Activated CD4-positive, alpha-beta memory T cell treated with anti-CD3 and anti-CD28 coated beads for 36 hours (primary cell): Measurements from ENCODE around the gene C2orf81. TPM values are rescaled to one million over a fixed set of nuclear protein-coding genes. Genes with fewer than 3 reads are reported as not detected.

ENCODE experiments used
- CTCF ChIA-PET: fragments of 350-600 bp; sonication (Branson Sonifier 250); formaldehyde crosslinking; loops from one replicate; lab custom pipeline; 2021; ENCODE audit warnings: antibody characterized with exemption, inconsistent platforms; lab: Charles Lee
- POLR2A ChIA-PET: fragments of 350-600 bp; sonication (Branson Sonifier 250); formaldehyde crosslinking; loops from one replicate; lab custom pipeline; 2021; ENCODE audit warnings: antibody characterized with exemption; lab: Charles Lee
- DNase-seq: peaks from one replicate; pipeline ENCODE4 v3.0.0-alpha.2; 2020
- H3K27ac Mint-ChIP-seq: one replicate; pipeline ENCODE4 v1.8.0; 2021; ENCODE audit warnings: mixed read lengths
- H3K27me3 Mint-ChIP-seq: one replicate; pipeline ENCODE4 v1.8.0; 2021; ENCODE audit warnings: mixed read lengths
- H3K36me3 Mint-ChIP-seq: one replicate; pipeline ENCODE4 v1.8.0; 2021; ENCODE audit warnings: mixed read lengths
- H3K4me1 Mint-ChIP-seq: one replicate; pipeline ENCODE4 v1.8.0; 2021; ENCODE audit warnings: low read depth, mixed read lengths
- H3K4me3 Mint-ChIP-seq: one replicate; pipeline ENCODE4 v1.8.0; 2021; ENCODE audit warnings: mild to moderate bottlenecking, mixed read lengths
- H3K9me3 Mint-ChIP-seq: one replicate; pipeline ENCODE4 v1.8.0; 2021; ENCODE audit warnings: mixed read lengths
- intact Hi-C: fragments of 100-400 bp; cut with micrococcal nuclease; formaldehyde crosslinking; loops from one replicate; pipeline ENCODE4 v1.15.1; 2023
- total RNA-seq, 2 experiments: library from RNA; stranded (reverse); gene quantifications; one replicate each; pipeline ENCODE4 v1.2.3, GENCODE V29; 2021

The C2orf81 gene
- total RNA-seq, 2 experiments from 2014 or later = 2.4 to 2.8 TPM

DNA sequence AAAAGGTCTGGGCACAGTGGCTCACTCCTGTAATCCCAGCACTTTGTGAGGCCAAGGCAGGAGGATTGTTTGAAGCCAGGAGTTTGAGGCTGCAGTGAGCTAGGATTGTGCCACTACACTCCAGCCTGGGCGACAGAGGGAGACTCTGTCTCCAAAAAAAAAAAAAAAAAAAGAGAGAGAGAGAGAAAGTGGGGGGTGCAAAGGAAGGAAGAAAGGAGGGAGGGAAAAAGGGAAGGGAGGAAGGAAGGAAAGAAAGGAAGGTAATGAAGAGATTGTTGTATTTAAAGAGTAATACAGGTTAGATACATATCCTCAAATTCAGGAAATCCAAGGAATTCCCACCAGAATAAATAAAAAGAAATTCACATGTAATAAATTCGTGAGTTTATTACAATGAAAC lies 19.5 kb downstream of the C2orf81 start:
- DNase-seq = no peak
- intact Hi-C loops = no loop called here
- H3K9me3 Mint-ChIP-seq = no peaks in the 10 kb centered on the region
- no peaks in the 10 kb centered on the region for H3K36me3 Mint-ChIP-seq
- H3K4me1 Mint-ChIP-seq = no peaks in the 10 kb centered on the region
- CTCF ChIA-PET = interaction anchor here (0.6 to 4.8 kb wide), 5 partner anchors 12 to 345 kb away, joined by 3 to 46 read pairs (median 3); no protein-coding TSS in a partner anchor
- POLR2A ChIA-PET = interaction anchor here (0.6 to 0.9 kb wide), 2 partner anchors 10 to 112 kb away, joined by 3 read pairs; no protein-coding TSS in a partner anchor
- no peak overlapping the region for H3K4me3 Mint-ChIP-seq
- no peak overlapping the region for H3K27ac Mint-ChIP-seq
- peaks cover 2% of the 10 kb centered on the region for H3K27me3 Mint-ChIP-seq

- Mint-ChIP-seq H3K9me3 (no peaks in the 10 kb centered on the region), H3K4me1 (no peaks in the 10 kb centered on the region)
- POLR2A ChIA-PET = no interaction called here
Measured at GRCh38 chr2:74399785-74400184, 21.6 kb downstream of the C2orf81 start.

DNA sequence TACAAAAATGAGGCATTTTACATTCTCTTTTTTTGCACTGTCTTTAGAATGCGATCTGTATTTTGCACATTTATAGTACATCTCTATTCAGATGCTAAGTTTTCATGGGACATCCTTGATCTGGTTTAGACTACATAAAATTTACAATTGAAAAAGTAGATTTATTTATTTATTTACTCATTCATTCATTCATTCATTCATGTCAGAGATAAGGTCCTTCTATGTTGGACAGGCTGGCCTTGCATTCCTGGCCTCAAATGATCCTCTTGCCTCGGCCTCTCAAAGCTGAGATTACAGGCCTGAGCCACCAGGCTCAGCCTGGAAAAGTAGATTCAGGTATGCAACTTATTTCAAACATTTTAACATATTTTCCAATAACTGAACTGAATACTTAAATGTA lies 25.3 kb downstream of the C2orf81 start:
- Mint-ChIP-seq H3K4me3 (no peak overlapping the region), H3K27me3 (no peaks in the 10 kb centered on the region), H3K27ac (no peak overlapping the region), H3K9me3 (no peaks in the 10 kb centered on the region), H3K4me1 (peaks cover 1% of the 10 kb centered on the region), H3K36me3 (no peaks in the 10 kb centered on the region)
- DNase-seq = no peak
- ChIA-PET CTCF (interaction anchor here (1.3 to 1.5 kb wide), 2 partner anchors 11 to 19 kb away, joined by 3 to 5 read pairs; no protein-coding TSS in a partner anchor), POLR2A (no interaction called here)
- intact Hi-C loops = loop anchor here (10.0 kb wide), 1 partner anchor 571 kb away; the partner anchor contains the start of gene STAMBP

More at GRCh38 chr2:74399785-74400184, 21.6 kb downstream of the C2orf81 start:
- CTCF ChIA-PET = interaction anchor here (0.8 to 4.8 kb wide), 5 partner anchors 9 to 150 kb away, joined by 3 to 46 read pairs (median 11); partner anchors contain the start of genes C2orf81 and WDR54
- no peak overlapping the region for H3K27ac Mint-ChIP-seq
- intact Hi-C loops = loop anchor here (10.0 kb wide), 1 partner anchor 575 kb away; the partner anchor contains the start of gene STAMBP
- no peak overlapping the region for H3K4me3 Mint-ChIP-seq
- DNase-seq = no peak
- peaks cover 2% of the 10 kb centered on the region for H3K27me3 Mint-ChIP-seq
- no peaks in the 10 kb centered on the region for H3K36me3 Mint-ChIP-seq

GRCh38 chr2:74393525-74393924 lies 27.9 kb downstream of the C2orf81 start:
- Mint-ChIP-seq H3K27me3 (no peaks in the 10 kb centered on the region), H3K27ac (no peak overlapping the region), H3K4me1 (peaks cover 4% of the 10 kb centered on the region), H3K36me3 (no peaks in the 10 kb centered on the region), H3K9me3 (no peaks in the 10 kb centered on the region), H3K4me3 (no peak overlapping the region)
- DNase-seq = no peak
- intact Hi-C loops = loop anchor here (5.0 to 10.0 kb wide), 2 partner anchors 141 to 569 kb away; partner anchors contain the start of gene STAMBP
- POLR2A ChIA-PET = no interaction called here
- CTCF ChIA-PET = interaction anchor here (1.1 kb wide), 1 partner anchor 28 kb away, joined by 5 read pairs; the partner anchor contains the start of genes C2orf81 and WDR54

DNA sequence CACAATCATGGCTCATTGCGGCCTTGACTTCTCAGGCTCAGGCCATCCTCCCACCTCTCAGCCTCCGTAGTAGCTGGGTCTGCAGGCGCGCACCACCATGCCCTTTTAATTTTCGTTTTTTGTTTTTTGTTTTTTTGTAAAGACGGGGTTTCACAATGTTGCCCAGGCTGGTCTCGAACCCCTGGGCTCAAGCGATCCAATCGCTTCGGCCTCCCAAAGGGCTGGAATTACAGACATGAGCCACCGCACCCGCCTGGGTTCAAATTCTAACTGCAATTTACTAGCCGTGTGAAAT lies 29.0 kb downstream of the C2orf81 start:
- H3K27ac Mint-ChIP-seq = no peak overlapping the region
- H3K27me3 Mint-ChIP-seq = no peaks in the 10 kb centered on the region
- no peak for DNase-seq
- H3K36me3 Mint-ChIP-seq = no peaks in the 10 kb centered on the region
- peaks cover 4% of the 10 kb centered on the region for H3K4me1 Mint-ChIP-seq
- ChIA-PET CTCF (interaction anchor here (0.6 to 6.9 kb wide), 12 partner anchors 7 to 568 kb away, joined by 3 to 46 read pairs (median 7); partner anchors contain the start of genes C2orf81, WBP1 and WDR54), POLR2A (interaction anchor here (0.6 to 1.9 kb wide), 4 partner anchors 13 to 655 kb away, joined by 3 to 8 read pairs (median 4); partner anchors contain the start of genes C2orf81, DCTN1, TPRKB and WDR54)
- no peaks in the 10 kb centered on the region for H3K9me3 Mint-ChIP-seq
- peak overlapping the region; percentile 92 for H3K4me3 Mint-ChIP-seq
- intact Hi-C loops = loop anchor here (1.0 to 10.0 kb wide), 5 partner anchors 30 to 568 kb away; partner anchors contain the start of gene STAMBP

GRCh38 chr2:74391580-74392448 lies 29.6 kb downstream of the C2orf81 start:
- DNase-seq = peak; percentile 95
- Mint-ChIP-seq H3K27me3 (no peaks in the 10 kb centered on the region), H3K9me3 (no peaks in the 10 kb centered on the region), H3K36me3 (no peaks in the 10 kb centered on the region), H3K4me3 (peak overlapping the region; percentile 92), H3K4me1 (peaks cover 4% of the 10 kb centered on the region), H3K27ac (peak overlapping the region; percentile 96)
- ChIA-PET POLR2A (interaction anchor here (0.5 to 1.9 kb wide), 7 partner anchors 10 to 655 kb away, joined by 3 to 8 read pairs (median 3); partner anchors contain the start of genes C2orf81, DCTN1, MOB1A and TPRKB), CTCF (interaction anchor here (0.6 to 6.9 kb wide), 28 partner anchors 8 to 655 kb away, joined by 3 to 46 read pairs (median 4); partner anchors contain the start of genes C2orf81, DCTN1, INO80B and MOB1A)
- intact Hi-C loops = loop anchor here (1.0 to 10.0 kb wide), 5 partner anchors 30 to 567 kb away; partner anchors contain the start of gene STAMBP

DNA sequence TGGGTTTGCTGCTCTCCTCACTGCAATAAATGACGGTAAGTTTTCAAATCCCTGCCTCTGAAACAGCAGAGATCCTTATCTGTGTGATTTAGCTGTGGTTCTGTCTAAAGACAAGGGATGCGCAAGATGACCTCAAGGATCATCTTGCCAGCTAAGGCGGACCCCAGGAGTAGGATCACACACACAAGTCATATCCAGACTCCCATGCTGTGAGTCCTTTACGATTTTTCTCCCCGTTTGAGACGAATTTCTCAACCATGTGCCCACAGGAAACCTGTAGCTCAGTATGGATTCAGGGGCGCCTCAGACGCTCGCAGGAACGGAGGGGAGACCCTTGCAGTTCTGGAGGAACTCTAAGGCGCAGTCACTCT lies 30.2 kb downstream of the C2orf81 start:
- Mint-ChIP-seq H3K36me3 (no peaks in the 10 kb centered on the region), H3K4me3 (peak overlapping the region; percentile 92), H3K4me1 (peaks cover 4% of the 10 kb centered on the region), H3K27ac (peak overlapping the region; percentile 71), H3K9me3 (no peaks in the 10 kb centered on the region), H3K27me3 (no peaks in the 10 kb centered on the region)
- no peak for DNase-seq
- CTCF ChIA-PET = interaction anchor here (0.6 to 6.9 kb wide), 28 partner anchors 8 to 654 kb away, joined by 3 to 46 read pairs (median 4); partner anchors contain the start of genes C2orf81, DCTN1, INO80B and MOB1A
- POLR2A ChIA-PET = interaction anchor here (0.5 to 1.9 kb wide), 7 partner anchors 10 to 654 kb away, joined by 3 to 8 read pairs (median 3); partner anchors contain the start of genes C2orf81, DCTN1, MOB1A and TPRKB
- intact Hi-C loops = loop anchor here (5.0 to 10.0 kb wide), 2 partner anchors 139 to 566 kb away; partner anchors contain the start of gene STAMBP

DNA sequence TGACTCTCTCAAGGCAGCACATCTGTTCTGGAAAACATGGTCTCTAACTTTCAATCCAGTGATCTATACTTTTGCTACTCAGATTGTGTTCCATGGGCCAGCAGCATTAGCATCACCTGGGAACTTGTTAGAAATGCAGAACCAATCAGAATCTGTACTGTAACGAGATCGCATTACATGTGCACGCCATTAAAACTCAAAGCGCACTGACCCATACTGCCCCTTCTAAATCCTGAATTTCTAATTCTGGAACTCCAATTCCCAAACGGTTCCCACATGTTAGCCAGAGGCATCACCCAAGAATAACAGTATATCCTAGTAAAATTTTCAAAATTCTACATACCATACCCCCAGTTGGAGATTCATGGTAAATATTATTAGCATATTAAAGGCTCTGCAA lies 30.8 kb downstream of the C2orf81 start:
- Mint-ChIP-seq H3K36me3 (no peaks in the 10 kb centered on the region), H3K27me3 (no peaks in the 10 kb centered on the region), H3K9me3 (no peaks in the 10 kb centered on the region), H3K4me1 (peaks cover 4% of the 10 kb centered on the region), H3K27ac (no peak overlapping the region), H3K4me3 (peak overlapping the region; percentile 60)
- POLR2A ChIA-PET = interaction anchor here (0.8 to 1.9 kb wide), 3 partner anchors 31 to 212 kb away, joined by 3 to 8 read pairs (median 4); partner anchors contain the start of genes C2orf81, MOB1A and WDR54
- intact Hi-C loops = loop anchor here (5.0 to 10.0 kb wide), 2 partner anchors 138 to 566 kb away; partner anchors contain the start of gene STAMBP
- CTCF ChIA-PET = interaction anchor here (0.6 to 6.9 kb wide), 16 partner anchors 9 to 653 kb away, joined by 3 to 46 read pairs (median 5); partner anchors contain the start of genes C2orf81, DCTN1, MOB1A and MRPL53
- DNase-seq = no peak

GRCh38 chr2:74387346-74387745 lies 34.1 kb downstream of the C2orf81 start:
- peak; percentile 19 for DNase-seq
- ChIA-PET POLR2A (interaction anchor here (0.7 kb wide), 1 partner anchor 120 kb away, joined by 3 read pairs; no protein-coding TSS in a partner anchor), CTCF (interaction anchor here (0.6 to 6.9 kb wide), 4 partner anchors 12 to 137 kb away, joined by 3 to 46 read pairs (median 5); no protein-coding TSS in a partner anchor)
- no peak overlapping the region for H3K27ac Mint-ChIP-seq
- H3K9me3 Mint-ChIP-seq = no peaks in the 10 kb centered on the region
- intact Hi-C loops = loop anchor here (1.0 kb wide), 1 partner anchor 67 kb away; no protein-coding TSS in a partner anchor
- H3K36me3 Mint-ChIP-seq = no peaks in the 10 kb centered on the region
- H3K4me1 Mint-ChIP-seq = peaks cover 4% of the 10 kb centered on the region
- H3K4me3 Mint-ChIP-seq = no peak overlapping the region
- H3K27me3 Mint-ChIP-seq = no peaks in the 10 kb centered on the region

DNA sequence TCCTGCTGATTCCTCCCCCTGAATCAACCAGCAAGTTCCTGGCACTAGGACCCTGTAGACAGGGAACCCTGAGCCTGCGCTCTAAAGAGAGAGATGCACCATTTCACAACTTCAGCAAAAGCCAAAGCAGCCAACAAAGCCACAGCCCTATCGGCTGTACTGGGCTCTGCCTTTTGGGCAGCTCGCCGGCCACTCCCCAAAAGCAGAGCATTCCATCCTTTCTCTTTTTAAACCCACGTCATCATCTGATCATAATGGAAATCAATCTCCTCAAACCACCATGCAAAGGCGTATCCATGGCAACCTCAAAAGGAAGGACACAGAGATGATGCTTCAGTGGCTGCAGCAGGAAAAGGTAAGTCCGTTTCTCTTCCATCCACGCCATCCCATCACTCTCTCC lies 36.0 kb downstream of the C2orf81 start:
- H3K27me3 Mint-ChIP-seq = no peaks in the 10 kb centered on the region

GRCh38 chr2:74384051-74384450 lies 37.4 kb downstream of the C2orf81 start:
- Mint-ChIP-seq H3K27ac (no peak overlapping the region), H3K36me3 (no peaks in the 10 kb centered on the region), H3K27me3 (no peaks in the 10 kb centered on the region), H3K9me3 (no peaks in the 10 kb centered on the region), H3K4me1 (peaks cover 17% of the 10 kb centered on the region), H3K4me3 (no peak overlapping the region)
- POLR2A ChIA-PET = no interaction called here
- intact Hi-C loops = no loop called here
- no peak for DNase-seq
- CTCF ChIA-PET = interaction anchor here (1.4 kb wide), 1 partner anchor 134 kb away, joined by 3 read pairs; no protein-coding TSS in a partner anchor

More for the DNA sequence above, 36.0 kb downstream of the C2orf81 start:
- H3K27ac Mint-ChIP-seq = no peak overlapping the region
- H3K4me1 Mint-ChIP-seq = peaks cover 11% of the 10 kb centered on the region
- no peak overlapping the region for H3K4me3 Mint-ChIP-seq
- no peaks in the 10 kb centered on the region for H3K36me3 Mint-ChIP-seq
- ChIA-PET CTCF (interaction anchor here (1.0 to 1.4 kb wide), 2 partner anchors 11 to 136 kb away, joined by 3 read pairs; no protein-coding TSS in a partner anchor), POLR2A (no interaction called here)
- intact Hi-C loops = no loop called here
- no peak for DNase-seq
- no peaks in the 10 kb centered on the region for H3K9me3 Mint-ChIP-seq
